H54 (cell line): ENCODE data around the gene A4GALT.

Source experiments
- DNase-seq: peaks from one replicate; pipeline ENCODE4 v3.0.0; 2011; ENCODE audit warnings: low spot score, mixed read lengths; ENCODE audit not compliant: insufficient read length
- FAIRE-seq: peaks from 3 replicates; lab custom pipeline; 2011; peaks lifted over from hg19 to GRCh38; lab: Jason Lieb, UNC
- POLR2A ChIP-seq: IDR thresholded peaks from 2 replicates; pipeline ENCODE4 v1.6.1; 2011; ENCODE audit warnings: low read depth, mild to moderate bottlenecking, low read length

The A4GALT gene

GRCh38 chr22:42724062-42724461 lies 3.4 kb upstream of the A4GALT start:
- no peak for TF ChIP-seq POLR2A
- FAIRE-seq (no peak), DNase-seq (no peak)

- no peak for DNase-seq
- no peak for FAIRE-seq
- TF ChIP-seq POLR2A: no peak
Observed at GRCh38 chr22:42721045-42721434, 370 bp upstream of the A4GALT start.

- no peak for TF ChIP-seq POLR2A
- no peak for FAIRE-seq
- DNase-seq: no peak
Observed at GRCh38 chr22:42719656-42720262, 911 bp downstream of the A4GALT start.

GRCh38 chr22:42719133-42719532 lies 1.5 kb downstream of the A4GALT start:
- DNase-seq (no peak), FAIRE-seq (no peak)
- TF ChIP-seq POLR2A: no peak

- no peak for FAIRE-seq
- DNase-seq: no peak
- TF ChIP-seq POLR2A: no peak
Observed at GRCh38 chr22:42717197-42717928, 3.3 kb downstream of the A4GALT start.

GRCh38 chr22:42716649-42717127 lies 4.0 kb downstream of the A4GALT start:
- FAIRE-seq (no peak), DNase-seq (no peak)
- no peak for TF ChIP-seq POLR2A

GRCh38 chr22:42716221-42716620 lies 4.4 kb downstream of the A4GALT start:
- no peak for DNase-seq
- TF ChIP-seq POLR2A: no peak
- no peak for FAIRE-seq

- no peak for DNase-seq
Observed at GRCh38 chr22:42714768-42715390, 5.8 kb downstream of the A4GALT start.

GRCh38 chr22:42714308-42714707 lies 6.4 kb downstream of the A4GALT start:
- no peak for DNase-seq
- TF ChIP-seq POLR2A: no peak
- no peak for FAIRE-seq

More at GRCh38 chr22:42714768-42715390, 5.8 kb downstream of the A4GALT start:
- no peak for TF ChIP-seq POLR2A
- no peak for FAIRE-seq

- FAIRE-seq (no peak), DNase-seq (no peak)
- no peak for TF ChIP-seq POLR2A
Observed at GRCh38 chr22:42711895-42712837, 8.5 kb downstream of the A4GALT start.

GRCh38 chr22:42711281-42711731 lies 9.4 kb downstream of the A4GALT start:
- no peak for FAIRE-seq
- no peak for DNase-seq
- TF ChIP-seq POLR2A: no peak

- TF ChIP-seq POLR2A: no peak
- FAIRE-seq (no peak), DNase-seq (no peak)
Observed at GRCh38 chr22:42708417-42708816, 12.3 kb downstream of the A4GALT start.

- DNase-seq (no peak), FAIRE-seq (no peak)
- TF ChIP-seq POLR2A: no peak
Observed at GRCh38 chr22:42707496-42707895, 13.2 kb downstream of the A4GALT start.
